Gastrocnemius medialis (tissue), 4 donors: Measurements from ENCODE around the gene TEX2. TPM values are rescaled to one million over a fixed set of nuclear protein-coding genes. Genes with fewer than 3 reads are reported as not detected.
A peak's percentile ranks its signal among the peaks of the same experiment; 100 is the strongest.
"Not testable (repeated sequence)": the region's sequence is repeated elsewhere in the genome, so short reads cannot be mapped to it uniquely, and the experiment has no call there.

ENCODE experiments used
- ATAC-seq, 2 donors: fragments of 150-250 bp; one replicate each; pipeline ENCODE4 v1.9.1; 2016
- DNase-seq, 2 donors: peaks; one replicate each; pipeline ENCODE4 v3.0.0-alpha.2; 2019
- H3K27ac ChIP-seq, 4 donors: fragments of 200-600 bp; sonication (generic); 1 replicate in 1 of 4; 2 replicates in 3 of 4; pipeline ENCODE4 v1.5.1; 2016 to 2018; ENCODE audit warnings: mild to moderate bottlenecking in 2 of 4, moderate library complexity in 1 of 4
- H3K27me3 ChIP-seq, 3 donors: fragments of 200-600 bp; sonication (generic) in 2 of 3; 1 replicate in 1 of 3; 2 replicates in 2 of 3; pipeline versions ENCODE4 v1.5.1 to v1.6.0; 2016 to 2019; ENCODE audit warnings: mild to moderate bottlenecking in 1 of 3, moderate library complexity in 1 of 3
- H3K36me3 ChIP-seq, 2 donors: fragments of 200-600 bp; sonication (generic) in 1 of 2; one replicate each; pipeline ENCODE4 v1.5.1; 2017 to 2018
- H3K4me1 ChIP-seq, 2 donors: fragments of 200-600 bp; sonication (generic) in 1 of 2; one replicate each; pipeline ENCODE4 v1.5.1; 2016 to 2017; ENCODE audit warnings: mild to moderate bottlenecking in 2 of 2
- H3K4me3 ChIP-seq, 4 donors: fragments of 200-600 bp; sonication (generic) in 3 of 4; 1 replicate in 1 of 4; 2 replicates in 3 of 4; pipeline ENCODE4 v1.5.1; 2016 to 2019; ENCODE audit warnings: mild to moderate bottlenecking in 2 of 4
- H3K9me3 ChIP-seq, 3 donors: fragments of 200-600 bp; sonication (generic) in 2 of 3; 1 replicate in 1 of 3; 2 replicates in 2 of 3; pipeline ENCODE4 v1.5.1; 2016 to 2019
- POLR2A ChIP-seq, 2 donors: fragments of 450-650 bp; IDR thresholded peaks; one replicate each; pipeline ENCODE4 v1.6.1; 2017; ENCODE audit warnings: antibody characterized with exemption in 2 of 2, mild to moderate bottlenecking in 2 of 2, moderate library complexity in 2 of 2
- in situ Hi-C, 4 donors: fragments of 200-750 bp; cut with MboI; loops; one replicate each; pipeline versions ENCODE4 v1.15.0 to v1.8.0; 2017; ENCODE audit warnings: low sequenced_read_pairs in 4 of 4
- intact Hi-C: fragments of 100-400 bp; cut with DNase I; formaldehyde crosslinking; loops from one replicate; pipeline ENCODE4 v1.15.1; 2023; ENCODE audit warnings: low total_unique reads
- total RNA-seq, 4 donors: library from RNA; depleted of rRNA; stranded (reverse); fragments of >200 nt; gene quantifications; one replicate each; pipeline versions ENCODE4 v1.1.0 to v1.2.3, GENCODE V29; 2016
- TF ChIP-seq, protein P1 (sequence below), 5 experiments: fragments of 450-650 bp in 3 of 5; fragments of 200-600 bp in 2 of 5; sonication (generic) in 2 of 5; IDR thresholded peaks in 4 of 5; conservative IDR thresholded peaks in 1 of 5; 1 replicate in 4 of 5; 2 replicates in 1 of 5; pipeline ENCODE4 v1.5.1; 2016 to 2019; ENCODE audit warnings: antibody characterized with exemption in 5 of 5, mild to moderate bottlenecking in 3 of 5, moderate library complexity in 3 of 5

TEX2 gene
- total RNA-seq, 4 donors from 2014 or later: 39.0 to 91.1 (median 77.4) TPM

DNA sequence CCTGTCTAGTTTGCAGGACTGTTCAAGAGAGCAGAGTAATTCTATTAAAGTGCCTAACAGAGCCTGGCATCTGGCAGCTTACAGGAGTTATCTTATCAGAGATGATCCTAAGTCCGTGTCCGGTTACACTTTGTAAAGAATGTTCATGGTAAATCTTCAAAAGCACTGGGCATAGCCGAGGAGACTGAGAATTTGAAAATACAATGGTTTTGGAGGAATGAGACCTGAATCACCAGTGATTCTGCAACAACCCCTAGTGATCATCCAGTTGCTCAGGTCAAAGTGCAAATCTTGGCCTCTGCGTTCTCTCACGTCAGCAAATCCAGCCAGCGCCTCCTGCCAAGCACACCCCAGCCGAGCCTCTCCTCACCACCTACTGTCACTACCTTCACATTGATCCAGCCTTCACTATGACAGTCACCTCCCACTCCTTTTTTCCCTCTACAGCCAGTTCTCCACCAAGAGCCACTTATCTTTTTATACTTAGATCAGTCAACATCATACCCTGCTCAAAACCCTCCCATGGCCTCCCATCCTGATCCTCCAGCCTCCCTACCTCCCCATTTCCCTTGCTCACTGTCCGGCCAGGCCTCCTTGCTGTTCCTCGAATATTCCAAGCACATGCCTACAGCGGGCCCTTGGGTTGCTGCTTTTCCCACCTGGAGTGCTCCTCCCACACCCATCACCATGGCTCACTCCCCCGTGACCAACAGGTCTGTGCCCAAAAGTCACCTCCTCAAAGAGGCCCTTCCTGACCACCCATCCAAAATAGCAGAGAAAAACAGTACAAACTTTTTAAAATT is 75.8 kb downstream of the TEX2 start:
- no peaks in the 10 kb centered on the region for H3K27me3 ChIP-seq
- TF ChIP-seq, protein P1, sequence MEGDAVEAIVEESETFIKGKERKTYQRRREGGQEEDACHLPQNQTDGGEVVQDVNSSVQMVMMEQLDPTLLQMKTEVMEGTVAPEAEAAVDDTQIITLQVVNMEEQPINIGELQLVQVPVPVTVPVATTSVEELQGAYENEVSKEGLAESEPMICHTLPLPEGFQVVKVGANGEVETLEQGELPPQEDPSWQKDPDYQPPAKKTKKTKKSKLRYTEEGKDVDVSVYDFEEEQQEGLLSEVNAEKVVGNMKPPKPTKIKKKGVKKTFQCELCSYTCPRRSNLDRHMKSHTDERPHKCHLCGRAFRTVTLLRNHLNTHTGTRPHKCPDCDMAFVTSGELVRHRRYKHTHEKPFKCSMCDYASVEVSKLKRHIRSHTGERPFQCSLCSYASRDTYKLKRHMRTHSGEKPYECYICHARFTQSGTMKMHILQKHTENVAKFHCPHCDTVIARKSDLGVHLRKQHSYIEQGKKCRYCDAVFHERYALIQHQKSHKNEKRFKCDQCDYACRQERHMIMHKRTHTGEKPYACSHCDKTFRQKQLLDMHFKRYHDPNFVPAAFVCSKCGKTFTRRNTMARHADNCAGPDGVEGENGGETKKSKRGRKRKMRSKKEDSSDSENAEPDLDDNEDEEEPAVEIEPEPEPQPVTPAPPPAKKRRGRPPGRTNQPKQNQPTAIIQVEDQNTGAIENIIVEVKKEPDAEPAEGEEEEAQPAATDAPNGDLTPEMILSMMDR (IDR thresholded peaks at IDR 0.05 in 4 of 5, conservative IDR thresholded peaks at IDR 0.05 in 1 of 5): no peak
- no peak for TF ChIP-seq POLR2A (IDR thresholded peaks at IDR 0.05)
- H3K27ac ChIP-seq: peak overlapping the region; percentile 72 to 79 (median 77)
- intact Hi-C loops: no loop called here
- peaks cover 13 to 26% of the 10 kb centered on the region in 2 donors for H3K4me1 ChIP-seq
- in situ Hi-C loops: no loop called here
- H3K4me3 ChIP-seq: no peak overlapping the region
- DNase-seq (no peak), ATAC-seq (no peak)
- no peaks in the 10 kb centered on the region for H3K9me3 ChIP-seq
- peaks cover 0 to 13% of the 10 kb centered on the region in 2 donors for H3K36me3 ChIP-seq

DNA sequence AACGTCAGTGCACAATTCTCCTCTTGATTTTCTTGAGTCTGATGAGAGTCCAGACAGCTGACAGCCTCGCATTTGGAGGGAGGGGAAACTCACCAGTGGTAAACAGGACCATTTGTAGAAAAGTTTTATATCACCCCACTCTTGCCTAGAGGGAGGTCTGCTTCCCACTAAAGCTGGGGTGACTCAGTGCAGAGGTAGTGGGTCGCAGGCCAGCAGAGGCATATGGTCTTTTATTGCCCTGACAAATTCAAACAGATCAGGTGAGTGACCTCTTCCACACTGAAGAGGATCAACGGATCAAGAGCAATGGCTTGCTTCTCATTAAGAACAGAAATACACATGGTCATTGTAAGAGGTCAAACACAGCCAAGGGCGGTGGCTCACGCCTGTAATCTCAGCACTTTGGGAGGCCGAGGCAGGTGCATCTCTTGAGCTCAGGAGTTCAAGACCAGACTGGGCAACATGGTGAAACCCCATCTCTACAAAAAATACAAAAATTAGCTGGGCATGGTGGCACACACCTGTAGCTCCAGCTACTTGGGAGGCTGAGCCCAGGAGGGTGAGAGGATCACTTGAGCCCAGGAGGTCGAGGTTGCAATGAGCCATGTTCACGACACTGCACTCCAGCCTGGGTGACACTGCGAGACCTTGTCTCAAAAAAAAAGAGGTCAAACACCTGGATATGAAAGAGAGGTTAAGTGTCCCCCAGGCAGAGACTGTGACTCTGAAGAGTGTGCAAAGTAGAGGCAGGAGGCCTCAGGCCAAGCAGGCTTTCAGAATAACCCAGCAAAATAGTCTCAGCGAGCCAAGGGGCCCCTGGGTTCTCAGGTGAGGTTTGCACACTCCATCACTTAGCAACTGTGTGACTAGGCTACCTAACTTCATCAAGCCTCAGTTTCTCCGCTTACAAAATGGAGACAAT is 76.6 kb downstream of the TEX2 start:
- ATAC-seq (peak; percentile 34 to 48), DNase-seq (no peak)
- intact Hi-C loops: no loop called here
- no peaks in the 10 kb centered on the region for H3K27me3 ChIP-seq
- no peaks in the 10 kb centered on the region for H3K9me3 ChIP-seq
- TF ChIP-seq, protein P1 (IDR thresholded peaks at IDR 0.05 in 4 of 5, conservative IDR thresholded peaks at IDR 0.05 in 1 of 5): no peak
- TF ChIP-seq POLR2A (IDR thresholded peaks at IDR 0.05): no peak
- peaks cover 11 to 23% of the 10 kb centered on the region in 2 donors for H3K4me1 ChIP-seq
- H3K4me3 ChIP-seq: no peak overlapping the region
- H3K36me3 ChIP-seq: peaks cover 0 to 7% of the 10 kb centered on the region in 2 donors
- H3K27ac ChIP-seq: peak overlapping the region; percentile 72 to 79 (median 77)
- in situ Hi-C loops: no loop called here

DNA sequence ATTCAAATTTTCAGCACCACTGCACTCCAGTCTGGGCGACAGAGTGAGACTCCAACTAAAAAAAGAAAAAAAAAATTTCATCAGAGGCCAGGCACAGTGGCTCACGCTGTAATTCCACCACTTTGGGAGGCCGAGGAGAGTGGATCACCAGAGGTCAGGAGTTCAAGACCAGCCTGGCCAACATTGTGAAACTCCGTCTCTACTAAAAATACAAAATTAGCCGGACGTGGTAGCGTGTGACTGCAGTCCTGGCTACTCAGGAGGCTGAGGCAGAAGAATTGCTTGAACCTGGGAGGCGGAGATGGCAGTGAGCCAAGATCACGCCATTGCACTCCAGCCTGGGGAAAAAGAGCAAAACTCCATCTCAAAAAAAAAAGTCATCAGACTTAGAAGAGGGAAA is 77.5 kb downstream of the TEX2 start:
- H3K36me3 ChIP-seq, H3K4me3 ChIP-seq, H3K9me3 ChIP-seq, H3K27me3 ChIP-seq, intact Hi-C loops, in situ Hi-C loops: not testable (repeated sequence)
- peak overlapping the region; percentile 72 to 79 (median 77) for H3K27ac ChIP-seq
- peak; percentile 40 to 81 for DNase-seq
- H3K4me1 ChIP-seq: peaks cover 14 to 22% of the 10 kb centered on the region in 2 donors
- ATAC-seq: peak; percentile 74 to 82

DNA sequence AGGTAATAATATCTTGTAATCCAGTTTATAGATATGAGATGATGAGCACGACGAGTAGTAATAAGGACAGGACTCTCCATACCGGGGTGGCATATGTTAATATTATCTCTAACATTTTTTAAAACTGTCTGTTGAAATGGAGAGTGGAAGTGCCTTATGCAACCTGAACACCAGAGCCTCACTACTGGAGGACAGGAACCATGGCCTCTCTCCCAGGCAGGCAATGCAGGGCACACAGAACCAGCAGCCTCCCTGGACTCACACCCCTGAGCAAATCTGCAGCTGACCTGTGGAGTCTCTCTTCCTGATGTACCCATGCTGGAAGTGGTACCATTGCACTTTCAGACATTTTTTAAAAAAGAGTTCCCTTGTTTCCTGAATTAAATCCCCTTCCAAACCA is 78.0 kb downstream of the TEX2 start:
- Histone ChIP-seq H3K9me3 (no peaks in the 10 kb centered on the region), H3K27ac (peak overlapping the region; percentile 72 to 79 (median 77)), H3K4me3 (no peak overlapping the region), H3K4me1 (peaks cover 17 to 22% of the 10 kb centered on the region in 2 donors), H3K36me3 (peaks cover 0 to 7% of the 10 kb centered on the region in 2 donors), H3K27me3 (no peaks in the 10 kb centered on the region)
- ATAC-seq (peak in 1 of 2 donors; percentile 31), DNase-seq (no peak)
- intact Hi-C loops: no loop called here
- in situ Hi-C loops: no loop called here
- no peak for TF ChIP-seq POLR2A (IDR thresholded peaks at IDR 0.05)
- TF ChIP-seq, protein P1 (IDR thresholded peaks at IDR 0.05 in 4 of 5, conservative IDR thresholded peaks at IDR 0.05 in 1 of 5): no peak

DNA sequence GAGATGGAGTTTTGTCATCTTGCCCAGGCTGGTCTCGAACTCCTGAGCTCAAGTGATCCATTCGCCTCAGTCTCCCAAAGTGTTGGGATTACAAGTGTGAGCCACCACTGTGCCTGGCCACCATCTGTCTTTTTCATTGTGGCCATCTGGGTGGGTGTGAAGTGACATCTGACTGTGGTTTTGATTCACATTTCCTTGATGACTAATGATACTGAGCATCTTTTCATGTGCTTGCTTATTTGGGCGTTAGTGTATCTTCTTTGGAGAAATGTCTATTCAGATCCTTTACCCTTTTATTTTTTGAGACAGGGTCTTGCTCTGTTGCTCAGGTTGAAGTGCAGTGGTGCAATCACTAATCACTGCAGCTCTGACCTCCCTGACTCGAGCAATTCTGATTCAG is 79.2 kb downstream of the TEX2 start:
- ATAC-seq (no peak), DNase-seq (no peak)
- Histone ChIP-seq H3K27me3 (no peaks in the 10 kb centered on the region), H3K4me1 (peaks cover 17 to 28% of the 10 kb centered on the region in 2 donors), H3K27ac (peak overlapping the region in 3 of 4 donors; percentile 77 to 79 (median 77)), H3K4me3 (no peak overlapping the region), H3K36me3 (peaks cover 0 to 7% of the 10 kb centered on the region in 2 donors), H3K9me3 (no peaks in the 10 kb centered on the region)
- intact Hi-C loops (no loop called here), in situ Hi-C loops (no loop called here)
- TF ChIP-seq, protein P1 (IDR thresholded peaks at IDR 0.05 in 4 of 5, conservative IDR thresholded peaks at IDR 0.05 in 1 of 5): no peak
- TF ChIP-seq POLR2A (IDR thresholded peaks at IDR 0.05): no peak
